HK-2 (cell line): ENCODE measurements around the gene LUZP2.

Experiments
- DNase-seq: peaks from one replicate; pipeline ENCODE4 v3.0.0-alpha.2; 2018; ENCODE audit not compliant: unreplicated experiment

Gene LUZP2

GRCh38 chr11:24567380-24567779 is 70.5 kb downstream of the LUZP2 start:
- DNase-seq = no peak

GRCh38 chr11:24572376-24572775 is 75.5 kb downstream of the LUZP2 start:
- DNase-seq = no peak

- no peak for DNase-seq
Measured at GRCh38 chr11:24574461-24574860, 77.6 kb downstream of the LUZP2 start.

DNA sequence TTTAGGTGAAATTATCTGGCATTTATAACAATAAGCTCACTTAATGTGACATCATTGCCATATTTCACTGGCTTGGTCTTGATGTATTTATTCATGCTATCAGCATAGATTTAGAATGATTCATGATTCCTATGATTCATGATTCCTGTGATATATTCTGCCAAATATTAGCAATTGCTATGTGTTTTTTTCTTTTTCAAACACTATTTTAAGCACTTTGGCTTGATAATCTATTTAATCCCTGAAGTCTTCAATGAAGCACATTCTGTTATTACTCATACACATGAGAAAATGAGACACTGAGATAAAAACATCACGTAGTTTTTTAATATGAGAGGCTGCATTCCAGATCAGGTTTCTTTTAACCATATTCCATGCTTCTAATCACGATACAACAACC is 78.5 kb downstream of the LUZP2 start:
- DNase-seq = no peak

DNA sequence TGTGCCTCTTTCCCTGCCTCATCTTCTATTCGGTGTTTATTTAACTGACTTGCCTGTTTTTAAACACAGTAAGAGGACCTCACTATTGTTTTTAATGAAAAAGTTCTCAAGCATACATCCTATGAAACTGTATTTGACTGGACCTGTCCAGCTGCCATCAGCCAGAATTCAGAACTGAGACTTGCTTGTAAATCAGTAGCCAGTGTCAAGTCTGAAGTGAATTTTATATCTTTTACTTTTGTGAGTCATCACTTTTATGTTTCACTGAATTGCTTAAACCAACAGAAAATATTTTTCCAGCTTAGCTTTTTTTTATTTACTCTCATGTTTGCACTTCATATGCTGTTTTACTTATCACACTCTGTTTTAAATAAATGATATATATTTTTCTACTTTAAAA is 88.3 kb downstream of the LUZP2 start:
- no peak for DNase-seq

DNA sequence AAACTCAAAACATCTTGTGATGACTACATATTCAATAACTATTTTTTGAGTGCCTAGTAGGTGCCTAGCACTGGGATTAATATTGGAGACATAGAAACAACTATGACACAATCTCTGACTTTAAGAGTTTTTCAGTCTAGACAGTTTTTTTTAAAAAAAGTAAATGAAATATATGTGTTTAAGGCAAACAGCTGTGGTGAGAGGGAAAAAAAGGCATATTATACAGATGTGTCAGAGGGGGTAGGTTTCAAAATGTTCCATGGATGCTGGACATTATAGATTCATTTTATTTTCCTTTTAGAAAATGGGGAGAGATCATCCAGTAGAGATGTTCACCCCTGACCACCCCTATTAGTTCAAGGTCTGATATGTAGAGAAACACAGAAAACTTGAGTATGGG is 90.8 kb downstream of the LUZP2 start:
- no peak for DNase-seq

- no peak for DNase-seq
Measured at GRCh38 chr11:24588081-24588480, 91.2 kb downstream of the LUZP2 start.

DNA sequence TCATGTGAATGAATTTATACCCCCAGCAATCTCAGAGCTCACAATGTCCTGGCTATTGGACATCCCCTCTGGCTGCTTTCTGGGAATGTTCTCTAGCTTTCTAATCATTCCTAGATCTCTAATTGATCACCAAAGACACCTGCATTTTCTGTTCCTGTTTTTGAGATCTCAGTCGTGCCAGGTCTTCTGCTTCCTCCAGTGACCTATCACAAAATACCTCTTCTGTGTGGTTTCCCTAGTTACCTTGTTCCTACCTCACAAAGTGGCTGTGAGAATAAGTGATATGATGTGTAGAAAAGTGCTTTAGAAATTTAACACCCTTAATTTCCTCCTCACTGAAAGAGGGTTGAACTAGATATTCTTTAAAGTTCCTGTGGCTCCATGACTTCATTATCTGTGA is 92.2 kb downstream of the LUZP2 start:
- no peak for DNase-seq

DNA sequence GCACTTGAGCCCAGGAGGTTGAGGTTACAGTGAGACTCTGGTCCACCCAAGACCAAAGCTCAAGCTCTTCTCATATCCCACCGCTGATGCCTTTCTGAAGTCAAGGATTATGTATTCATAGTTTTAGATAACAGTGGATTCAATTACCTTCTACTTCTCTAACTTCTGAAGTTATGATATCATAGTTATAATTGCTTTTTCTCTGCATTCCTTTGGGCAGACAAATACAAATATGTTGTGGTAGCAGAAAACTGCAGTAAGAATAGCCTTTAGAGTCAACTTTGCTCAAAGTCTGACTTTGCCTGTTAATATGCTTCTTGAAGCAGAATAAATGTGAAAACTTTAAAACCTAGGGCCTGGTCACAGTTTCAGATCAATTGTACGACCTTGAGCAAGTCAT is 94.4 kb downstream of the LUZP2 start:
- no peak for DNase-seq

DNA sequence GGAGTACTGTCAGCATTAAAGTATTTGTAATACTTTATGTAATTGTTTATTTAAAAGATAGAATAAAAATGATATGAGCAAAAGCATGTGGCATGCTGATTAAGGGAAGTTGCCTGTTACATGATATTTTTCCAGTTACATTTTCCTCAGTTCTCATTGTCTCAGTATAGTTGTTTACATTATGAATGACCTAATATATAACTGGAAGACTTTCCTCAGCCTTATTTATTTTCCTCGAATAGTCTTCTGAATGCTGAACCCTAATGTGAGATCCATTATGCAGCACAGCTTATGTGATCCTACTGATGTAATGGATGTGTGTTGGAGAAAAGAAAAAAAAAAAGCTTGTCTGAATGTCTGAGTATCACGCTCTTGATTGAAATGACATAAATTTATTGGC is 95.5 kb downstream of the LUZP2 start:
- no peak for DNase-seq

DNA sequence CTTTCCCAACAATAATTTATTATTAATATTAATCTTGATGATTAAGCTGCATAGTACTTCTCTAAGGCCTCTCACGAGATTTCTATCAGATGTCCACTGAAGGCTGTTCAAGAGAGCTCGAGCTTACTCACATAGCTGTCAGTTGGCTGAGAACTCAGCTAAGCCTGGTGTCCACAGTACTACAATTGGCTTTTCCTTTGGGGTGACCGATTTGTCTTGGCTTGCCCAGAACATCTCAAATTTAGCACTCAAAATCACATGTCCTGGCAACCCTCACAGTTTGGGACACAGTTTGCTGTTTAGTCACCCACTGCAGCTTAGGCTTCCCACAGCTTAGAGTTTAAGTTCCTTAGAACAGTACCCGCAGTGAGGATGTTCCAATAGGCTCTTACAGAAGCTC is 96.5 kb downstream of the LUZP2 start:
- no peak for DNase-seq

- DNase-seq = no peak
Measured at GRCh38 chr11:24594401-24594800, 97.5 kb downstream of the LUZP2 start.

GRCh38 chr11:24598641-24599040 is 101.8 kb downstream of the LUZP2 start:
- no peak for DNase-seq

- no peak for DNase-seq
Measured at GRCh38 chr11:24609192-24610119, 112.6 kb downstream of the LUZP2 start.

GRCh38 chr11:24615451-24616160 is 118.8 kb downstream of the LUZP2 start:
- no peak for DNase-seq

- no peak for DNase-seq
Measured at GRCh38 chr11:24617856-24618255, 121.0 kb downstream of the LUZP2 start.

DNA sequence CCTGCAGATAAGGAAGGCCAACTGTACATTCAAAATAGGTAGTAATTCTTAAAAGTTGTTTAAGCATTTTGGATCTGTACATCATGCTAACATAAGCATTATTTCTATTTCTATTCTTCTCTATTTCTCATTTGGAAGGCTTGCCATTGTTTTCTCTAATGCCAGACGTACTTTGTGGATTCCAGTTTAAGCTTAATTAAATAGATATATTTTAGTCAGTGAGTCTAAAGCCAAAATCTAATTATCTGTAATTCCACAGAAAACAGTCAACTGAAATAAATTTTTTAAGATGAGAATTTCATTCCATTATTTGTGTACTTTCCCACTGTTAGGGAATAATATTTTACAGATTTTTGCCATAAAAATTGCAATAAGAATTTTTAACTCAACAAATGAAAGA is 123.0 kb downstream of the LUZP2 start:
- no peak for DNase-seq

DNA sequence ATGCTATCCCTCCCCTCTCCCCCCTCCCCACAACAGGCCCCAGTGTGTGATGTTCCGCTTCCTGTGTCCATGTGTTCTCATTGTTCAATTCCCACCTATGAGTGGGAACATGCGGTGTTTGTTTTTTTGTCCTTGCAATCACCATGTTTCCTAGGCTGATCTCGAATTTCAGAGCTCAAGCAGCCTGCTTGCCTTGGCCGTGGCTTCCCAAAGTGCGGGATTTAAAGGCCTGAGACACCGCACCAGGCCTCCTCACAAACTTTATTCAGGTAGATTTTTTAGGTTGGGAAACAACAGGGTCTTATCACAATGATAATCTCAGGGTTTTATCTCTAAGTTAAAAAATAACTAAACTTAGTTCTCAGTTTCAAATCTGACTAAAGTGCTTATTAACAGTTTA is 125.4 kb downstream of the LUZP2 start:
- DNase-seq = no peak

DNA sequence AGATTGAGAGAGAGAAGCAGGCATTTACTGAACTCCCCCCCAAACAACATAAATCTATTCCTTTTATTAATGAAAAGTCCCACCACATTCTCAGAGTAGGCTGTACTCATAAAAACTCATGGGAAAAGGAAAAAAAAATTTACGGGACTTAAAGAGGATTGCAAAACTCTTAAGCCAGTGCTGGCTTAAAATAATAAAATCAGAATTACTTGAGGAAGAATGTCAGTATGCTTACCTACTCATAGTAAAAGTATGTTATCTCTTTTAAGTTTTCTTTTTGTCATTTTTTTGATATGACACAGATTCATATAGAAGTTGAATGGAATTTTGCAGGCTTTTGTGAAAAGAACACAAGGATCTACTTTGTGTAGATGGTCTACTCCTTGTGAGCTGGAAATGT is 126.3 kb downstream of the LUZP2 start:
- DNase-seq = no peak

DNA sequence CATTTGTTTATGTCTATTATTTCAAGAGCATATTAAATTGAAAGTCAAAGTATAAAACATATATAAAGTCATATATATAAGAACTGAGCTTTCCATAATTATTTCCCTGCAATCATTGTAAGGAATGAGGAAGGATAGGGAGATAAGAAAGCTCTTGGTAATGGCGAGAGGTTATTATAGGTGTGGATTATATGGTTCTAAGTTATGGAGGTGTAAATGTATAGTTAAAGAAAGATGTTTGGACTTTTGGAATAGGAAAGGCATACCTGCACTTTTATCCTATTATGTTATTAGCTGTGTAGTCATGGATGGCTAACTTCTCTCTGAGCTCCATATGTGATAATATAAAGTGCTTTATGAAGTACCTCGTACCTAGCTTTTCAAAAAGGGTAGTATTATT is 127.6 kb downstream of the LUZP2 start:
- no peak for DNase-seq

DNA sequence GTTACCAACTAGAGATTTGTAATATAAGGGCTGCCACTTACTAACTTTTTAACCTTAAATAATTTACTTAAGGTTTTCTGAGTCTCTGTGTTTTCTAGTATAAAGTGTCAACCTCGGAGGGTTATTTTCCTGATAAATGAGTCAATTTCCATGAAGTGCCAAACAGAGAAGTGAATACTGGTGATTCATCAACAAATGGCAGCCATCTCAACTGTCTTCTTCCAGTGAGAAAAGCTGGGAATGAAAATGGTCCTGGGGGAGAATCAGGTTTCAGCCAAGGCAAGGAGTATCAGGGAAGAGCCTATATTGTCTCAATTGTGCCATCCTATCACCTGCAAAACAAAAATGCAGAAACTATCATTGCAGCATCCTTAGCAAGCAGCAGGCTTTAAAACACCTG is 129.1 kb downstream of the LUZP2 start:
- DNase-seq = no peak

GRCh38 chr11:24628224-24628776 is 131.4 kb downstream of the LUZP2 start:
- DNase-seq = no peak

- no peak for DNase-seq
Measured at GRCh38 chr11:24634606-24635160, 137.8 kb downstream of the LUZP2 start.
